ENCODE measurements around the gene ZBTB7B.

- TF ChIP-seq, protein P1, sequence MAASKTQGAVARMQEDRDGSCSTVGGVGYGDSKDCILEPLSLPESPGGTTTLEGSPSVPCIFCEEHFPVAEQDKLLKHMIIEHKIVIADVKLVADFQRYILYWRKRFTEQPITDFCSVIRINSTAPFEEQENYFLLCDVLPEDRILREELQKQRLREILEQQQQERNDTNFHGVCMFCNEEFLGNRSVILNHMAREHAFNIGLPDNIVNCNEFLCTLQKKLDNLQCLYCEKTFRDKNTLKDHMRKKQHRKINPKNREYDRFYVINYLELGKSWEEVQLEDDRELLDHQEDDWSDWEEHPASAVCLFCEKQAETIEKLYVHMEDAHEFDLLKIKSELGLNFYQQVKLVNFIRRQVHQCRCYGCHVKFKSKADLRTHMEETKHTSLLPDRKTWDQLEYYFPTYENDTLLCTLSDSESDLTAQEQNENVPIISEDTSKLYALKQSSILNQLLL (CRISPR knock-in tag; IDR thresholded peaks at IDR 0.05; ENCODE audit: borderline replicate concordance), result no peak
- no peak for TF ChIP-seq PHTF2 (CRISPR knock-in tag; IDR thresholded peaks at IDR 0.05)
- TF ChIP-seq POLR2A (conservative IDR thresholded peaks at IDR 0.05), result no peak
- no peak for TF ChIP-seq SNAPC5 (CRISPR knock-in tag; IDR thresholded peaks at IDR 0.05)
- no peak for TF ChIP-seq POLR3G (IDR thresholded peaks at IDR 0.05; ENCODE audit: extremely low read depth, insufficient read length, insufficient replicate concordance)
- TF ChIP-seq ZNF274 (IDR thresholded peaks at IDR 0.05; ENCODE audit: borderline replicate concordance, low read depth, low read length), result no peak
- TF ChIP-seq CTCF (IDR thresholded peaks at IDR 0.05 in 2 of 3, conservative IDR thresholded peaks at IDR 0.05 in 1 of 3; ENCODE audit: insufficient read depth in 2 of 3, low read depth in 1 of 3, low read length in 3 of 3), result no peak
- no peak for TF ChIP-seq ZBTB5 (IDR thresholded peaks at IDR 0.05)
- no peak for TF ChIP-seq EP300 (IDR thresholded peaks at IDR 0.05; ENCODE audit: low read length)
- TF ChIP-seq ARHGAP35 (IDR thresholded peaks at IDR 0.05; ENCODE audit: partially characterized antibody), result no peak
- no peak for TF ChIP-seq ZNF609 (CRISPR knock-in tag; IDR thresholded peaks at IDR 0.05; ENCODE audit: borderline replicate concordance)
- no peak for TF ChIP-seq TGIF2 (CRISPR knock-in tag; IDR thresholded peaks at IDR 0.05)
- TF ChIP-seq TCF7 (IDR thresholded peaks at IDR 0.05; ENCODE audit: borderline replicate concordance), result no peak
Measured at GRCh38 chr1:155051777-155052398, 49.3 kb downstream of the ZBTB7B start.

Data from K562 (cell line).